Measurements from ENCODE around the gene HOXD4. TPM values are rescaled to one million over a fixed set of nuclear protein-coding genes. Genes with fewer than 3 reads are reported as not detected.
A peak's percentile ranks its signal among the peaks of the same experiment; 100 is the strongest.

The HOXD4 gene
- total RNA-seq, 1 experiment from 2014 or later, result 1.2 TPM

DNA sequence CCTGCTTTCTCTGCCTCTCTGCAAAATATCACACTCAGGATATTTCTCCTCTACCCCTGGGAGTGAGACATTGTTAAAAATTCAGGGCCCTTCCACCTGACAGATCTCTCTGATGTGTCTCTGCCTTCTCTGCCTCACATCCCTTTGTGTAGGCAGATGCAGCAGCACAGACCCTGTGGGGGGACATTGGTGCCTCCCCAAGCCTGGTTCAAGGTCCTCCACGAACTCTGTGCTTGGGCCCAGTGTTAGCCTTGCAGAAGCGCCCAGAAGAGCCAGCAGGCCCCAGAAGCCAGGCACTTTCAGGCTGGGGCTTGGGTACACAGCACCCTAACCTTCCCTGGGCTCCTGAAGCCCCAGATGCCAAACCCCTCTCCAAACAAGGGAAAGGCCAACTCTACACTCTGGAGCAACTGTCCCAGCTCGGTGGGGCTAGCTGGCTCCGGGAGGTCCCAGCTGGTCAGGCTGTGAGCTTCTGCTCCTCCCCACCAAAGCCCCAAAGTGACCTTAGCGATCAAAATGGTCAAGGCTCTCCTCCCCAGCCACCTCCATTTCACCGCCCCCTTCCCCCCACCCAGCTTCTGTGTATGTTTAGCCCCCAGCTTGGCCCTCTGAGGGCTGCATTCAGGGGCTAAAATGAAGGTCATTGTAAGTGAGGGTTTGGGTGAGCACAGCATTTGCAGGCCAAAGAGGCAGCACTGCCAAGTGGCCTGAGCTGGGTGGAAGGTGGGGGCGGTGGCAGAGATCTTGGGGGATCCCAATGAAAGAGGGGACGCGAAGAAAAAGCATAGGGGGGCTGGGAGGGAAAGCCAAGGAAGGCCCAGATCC lies 26.2 kb upstream of the HOXD4 start:
- Histone ChIP-seq H3K36me3 (ENCODE audit: control insufficient read depth, insufficient read depth, low read length) (no peaks in the 10 kb centered on the region), H3K4me3 (ENCODE audit: low read depth, low read length) (no peak overlapping the region), H3K9me3 (no peaks in the 10 kb centered on the region), H3K4me1 (peaks cover 23% of the 10 kb centered on the region), H3K27me3 (replicated peaks; ENCODE audit: control insufficient read depth, insufficient read depth, low read length) (peaks cover 19% of the 10 kb centered on the region)
- Mint-ChIP-seq H3K36me3 (ENCODE audit: insufficient read depth, unreplicated experiment) (no peaks in the 10 kb centered on the region), H3K9me3 (ENCODE audit: unreplicated experiment) (no peaks in the 10 kb centered on the region), H3K4me1 (ENCODE audit: low read depth, unreplicated experiment) (peaks cover 16% of the 10 kb centered on the region), H3K4me3 (ENCODE audit: unreplicated experiment) (no peak overlapping the region), H3K27ac (ENCODE audit: unreplicated experiment) (no peak overlapping the region), H3K27me3 (ENCODE audit: insufficient read depth, unreplicated experiment) (peaks cover 62% of the 10 kb centered on the region)
- intact Hi-C loops (cut with micrococcal nuclease; ENCODE audit: unreplicated experiment), result loop anchor here (10.0 kb wide), 2 partner anchors 260 to 690 kb away; no protein-coding TSS in a partner anchor
- ChIA-PET CTCF (interaction anchor here (4.0 kb wide), 1 partner anchor 331 kb away, joined by 64 read pairs; no protein-coding TSS in a partner anchor), POLR2A (no interaction called here)
- no peak for DNase-seq
- no TSS peak for BruUV-seq (replicated peaks)
- TF ChIP-seq, protein P1, sequence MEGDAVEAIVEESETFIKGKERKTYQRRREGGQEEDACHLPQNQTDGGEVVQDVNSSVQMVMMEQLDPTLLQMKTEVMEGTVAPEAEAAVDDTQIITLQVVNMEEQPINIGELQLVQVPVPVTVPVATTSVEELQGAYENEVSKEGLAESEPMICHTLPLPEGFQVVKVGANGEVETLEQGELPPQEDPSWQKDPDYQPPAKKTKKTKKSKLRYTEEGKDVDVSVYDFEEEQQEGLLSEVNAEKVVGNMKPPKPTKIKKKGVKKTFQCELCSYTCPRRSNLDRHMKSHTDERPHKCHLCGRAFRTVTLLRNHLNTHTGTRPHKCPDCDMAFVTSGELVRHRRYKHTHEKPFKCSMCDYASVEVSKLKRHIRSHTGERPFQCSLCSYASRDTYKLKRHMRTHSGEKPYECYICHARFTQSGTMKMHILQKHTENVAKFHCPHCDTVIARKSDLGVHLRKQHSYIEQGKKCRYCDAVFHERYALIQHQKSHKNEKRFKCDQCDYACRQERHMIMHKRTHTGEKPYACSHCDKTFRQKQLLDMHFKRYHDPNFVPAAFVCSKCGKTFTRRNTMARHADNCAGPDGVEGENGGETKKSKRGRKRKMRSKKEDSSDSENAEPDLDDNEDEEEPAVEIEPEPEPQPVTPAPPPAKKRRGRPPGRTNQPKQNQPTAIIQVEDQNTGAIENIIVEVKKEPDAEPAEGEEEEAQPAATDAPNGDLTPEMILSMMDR (IDR thresholded peaks at IDR 0.05; ENCODE audit: insufficient read depth in 1 of 2, low read depth in 1 of 2, low read length in 1 of 2, severe bottlenecking in 1 of 2, unreplicated experiment in 1 of 2), result no peak

DNA sequence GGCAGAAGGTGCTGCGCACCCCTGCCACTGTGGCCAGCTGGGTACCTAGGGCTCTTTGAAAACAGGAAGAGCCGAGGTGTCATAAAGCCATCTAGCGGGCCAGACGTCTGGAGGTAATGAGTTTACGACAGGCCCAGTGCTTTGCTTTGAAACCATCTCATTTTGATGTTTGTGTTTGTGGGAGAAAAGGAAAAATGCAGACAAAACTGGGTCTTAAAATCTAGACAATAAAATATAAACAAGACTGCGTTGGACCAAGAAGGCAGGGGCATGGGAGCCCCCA lies 25.6 kb upstream of the HOXD4 start:
- intact Hi-C loops (cut with micrococcal nuclease; ENCODE audit: unreplicated experiment), result loop anchor here (2.0 to 10.0 kb wide), 3 partner anchors 259 to 1021 kb away; no protein-coding TSS in a partner anchor
- TF ChIP-seq, protein P1 (IDR thresholded peaks at IDR 0.05; ENCODE audit: insufficient read depth in 1 of 2, low read depth in 1 of 2, low read length in 1 of 2, severe bottlenecking in 1 of 2, unreplicated experiment in 1 of 2), result no peak
- POLR2A ChIA-PET, result no interaction called here
- no peak overlapping the region for H3K4me3 ChIP-seq (ENCODE audit: low read depth, low read length)
- BruUV-seq (replicated peaks), result no TSS peak
- Mint-ChIP-seq H3K4me1 (ENCODE audit: low read depth, unreplicated experiment) (peaks cover 16% of the 10 kb centered on the region), H3K27me3 (ENCODE audit: insufficient read depth, unreplicated experiment) (peaks cover 58% of the 10 kb centered on the region), H3K9me3 (ENCODE audit: unreplicated experiment) (no peaks in the 10 kb centered on the region), H3K27ac (ENCODE audit: unreplicated experiment) (no peak overlapping the region), H3K4me3 (ENCODE audit: unreplicated experiment) (no peak overlapping the region), H3K36me3 (ENCODE audit: insufficient read depth, unreplicated experiment) (no peaks in the 10 kb centered on the region)
- CTCF ChIA-PET, result interaction anchor here (4.0 kb wide), 1 partner anchor 330 kb away, joined by 64 read pairs; no protein-coding TSS in a partner anchor
- H3K4me1 ChIP-seq, result peaks cover 27% of the 10 kb centered on the region
- peaks cover 20% of the 10 kb centered on the region for H3K27me3 ChIP-seq (replicated peaks; ENCODE audit: control insufficient read depth, insufficient read depth, low read length)
- H3K36me3 ChIP-seq (ENCODE audit: control insufficient read depth, insufficient read depth, low read length), result no peaks in the 10 kb centered on the region
- H3K9me3 ChIP-seq, result no peaks in the 10 kb centered on the region
- DNase-seq, result no peak

DNA sequence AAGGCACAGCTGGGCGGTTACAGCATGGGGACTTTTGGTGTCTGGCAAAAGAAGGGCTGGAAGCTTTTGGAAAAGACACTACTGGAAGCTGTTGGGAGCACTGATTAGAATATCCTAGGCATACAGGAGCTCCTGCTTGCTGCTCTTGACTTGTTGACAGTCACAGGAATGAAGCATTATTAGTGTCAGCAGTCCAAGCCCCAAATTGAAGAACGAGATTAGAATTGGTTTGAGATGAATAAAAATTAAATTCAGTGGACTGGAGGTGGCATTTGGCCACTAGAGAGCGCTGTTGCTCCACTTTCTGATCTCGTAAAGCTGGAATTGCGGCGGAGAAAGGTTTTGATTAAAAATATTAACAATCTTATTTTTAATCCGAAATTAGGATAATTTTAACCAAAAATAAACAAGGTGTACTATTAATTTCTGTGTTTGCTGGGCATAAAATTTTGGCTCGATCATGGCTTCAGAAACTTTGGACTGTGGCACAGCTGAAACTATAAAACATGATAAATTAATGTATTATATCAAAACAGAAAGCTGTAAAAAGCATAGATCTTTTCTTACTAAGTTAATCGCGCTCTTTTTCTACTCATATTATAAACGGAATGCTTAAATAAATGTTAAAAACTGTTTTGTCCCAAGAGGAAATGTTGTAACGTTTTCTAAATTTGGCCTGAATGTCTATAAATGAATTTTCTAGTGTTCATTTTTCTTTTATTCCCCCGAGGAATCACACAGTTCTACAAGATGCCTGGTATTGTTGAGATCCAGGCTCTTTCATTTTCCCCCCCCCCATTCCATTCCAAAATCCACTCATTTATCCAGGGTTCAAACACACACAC lies 24.2 kb upstream of the HOXD4 start:
- peaks cover 63% of the 10 kb centered on the region for H3K27me3 Mint-ChIP-seq (ENCODE audit: insufficient read depth, unreplicated experiment)
- no peaks in the 10 kb centered on the region for H3K9me3 Mint-ChIP-seq (ENCODE audit: unreplicated experiment)
- no peak overlapping the region for H3K27ac Mint-ChIP-seq (ENCODE audit: unreplicated experiment)
- Histone ChIP-seq H3K4me3 (ENCODE audit: low read depth, low read length) (no peak overlapping the region), H3K36me3 (ENCODE audit: control insufficient read depth, insufficient read depth, low read length) (no peaks in the 10 kb centered on the region), H3K9me3 (no peaks in the 10 kb centered on the region), H3K27me3 (replicated peaks; ENCODE audit: control insufficient read depth, insufficient read depth, low read length) (peaks cover 19% of the 10 kb centered on the region), H3K4me1 (peaks cover 29% of the 10 kb centered on the region)
- BruUV-seq (replicated peaks), result no TSS peak
- no peaks in the 10 kb centered on the region for H3K36me3 Mint-ChIP-seq (ENCODE audit: insufficient read depth, unreplicated experiment)
- H3K4me1 Mint-ChIP-seq (ENCODE audit: low read depth, unreplicated experiment), result peaks cover 24% of the 10 kb centered on the region
- TF ChIP-seq, protein P1 (IDR thresholded peaks at IDR 0.05; ENCODE audit: insufficient read depth in 1 of 2, low read depth in 1 of 2, low read length in 1 of 2, severe bottlenecking in 1 of 2, unreplicated experiment in 1 of 2), result peak; percentile 72 to 82
- no peak overlapping the region for H3K4me3 Mint-ChIP-seq (ENCODE audit: unreplicated experiment)
- DNase-seq, result peak in 1 of 2 experiments; percentile 67
- ChIA-PET CTCF (interaction anchor here (0.7 to 4.0 kb wide), 9 partner anchors 192 to 958 kb away, joined by 3 to 64 read pairs (median 4); no protein-coding TSS in a partner anchor), POLR2A (no interaction called here)
- intact Hi-C loops (cut with micrococcal nuclease; ENCODE audit: unreplicated experiment), result loop anchor here (1.0 to 10.0 kb wide), 7 partner anchors 258 to 1020 kb away; no protein-coding TSS in a partner anchor
